HS-27A (cell line): ENCODE results near the gene HSPA14.
A peak's percentile ranks its signal among the peaks of the same experiment; 100 is the strongest.
"Not testable (repeated sequence)": the region's sequence is repeated elsewhere in the genome, so short reads cannot be mapped to it uniquely, and the experiment has no call there.

Experiments
- DNase-seq: peaks from one replicate; pipeline ENCODE4 v3.0.0-alpha.2; 2012; ENCODE audit warnings: low read depth, missing footprints

HSPA14 gene

DNA sequence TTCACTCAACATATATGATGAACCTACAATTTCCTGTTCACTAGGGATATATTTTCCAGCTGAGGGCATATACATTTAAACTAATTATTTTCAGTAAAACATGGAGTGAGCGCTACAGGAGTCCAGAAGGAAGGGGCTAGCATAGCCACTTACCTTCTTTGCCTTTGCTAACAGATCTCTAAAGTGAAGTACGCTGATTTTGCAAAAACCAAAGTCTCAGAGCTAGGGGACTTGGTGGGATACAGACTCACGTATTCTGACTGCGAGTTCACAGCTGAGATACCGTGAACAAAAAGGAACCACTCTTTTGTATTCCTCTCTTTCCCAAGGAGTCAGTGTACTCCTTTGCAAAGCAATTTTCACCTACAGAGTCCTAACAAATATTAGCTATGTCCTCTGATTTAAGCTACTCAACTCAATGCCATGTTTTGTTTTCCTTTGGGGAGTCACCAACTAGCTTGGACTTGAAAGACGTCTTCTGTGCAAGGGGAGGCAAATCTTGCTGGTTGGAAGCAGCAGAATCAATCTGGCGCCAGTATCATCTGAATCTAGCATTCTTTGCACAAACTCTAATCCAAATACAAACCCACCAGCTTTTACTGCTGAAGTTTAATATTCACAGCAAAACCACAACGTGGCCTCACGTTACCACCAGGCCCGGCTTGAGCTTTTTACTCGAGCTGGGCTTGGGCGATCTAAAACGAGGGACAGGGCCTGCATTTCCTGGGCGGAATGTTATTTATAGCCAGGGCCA, 926 bp upstream of the HSPA14 start:
- DNase-seq: no peak

GRCh38 chr10:14838582-14839304, 637 bp downstream of the HSPA14 start:
- no peak for DNase-seq

DNA sequence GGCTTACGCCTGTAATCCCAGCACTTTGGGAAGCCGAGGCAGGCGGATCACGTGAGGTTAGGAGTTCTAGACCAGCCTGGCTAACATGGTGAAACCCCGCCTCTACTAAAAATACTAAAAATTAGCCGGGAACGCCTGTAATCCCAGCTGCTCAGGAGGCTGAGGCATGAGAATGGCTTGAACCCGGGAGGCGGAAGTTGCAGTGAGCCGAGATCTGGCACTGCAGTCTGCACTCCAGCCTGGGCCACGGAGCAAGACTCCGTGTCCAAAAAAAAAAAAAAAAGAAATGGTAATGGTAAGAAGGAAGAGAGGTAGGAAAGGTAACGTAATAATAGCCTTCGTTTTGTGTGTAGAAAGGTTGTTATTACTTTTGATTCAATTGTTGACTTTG, 1.2 kb downstream of the HSPA14 start:
- DNase-seq: no peak

DNA sequence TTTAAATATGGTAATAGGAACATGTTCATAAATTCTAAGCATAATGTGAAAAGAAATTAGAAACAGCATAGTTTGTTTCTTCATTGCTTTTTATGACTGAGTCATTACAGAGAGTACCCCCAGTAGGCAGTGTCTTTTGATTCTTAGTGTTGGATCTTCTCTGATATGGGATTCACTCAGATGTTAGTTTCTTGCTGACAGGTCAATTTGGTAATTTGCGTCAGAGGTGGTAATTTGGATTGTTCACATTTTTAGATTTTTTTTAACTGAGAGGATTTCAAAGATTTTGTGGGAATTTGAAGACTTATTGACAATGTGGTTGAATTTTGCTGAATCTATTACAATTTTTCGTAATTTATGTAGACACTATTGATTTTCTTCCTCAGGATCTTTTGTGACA, 2.1 kb downstream of the HSPA14 start:
- DNase-seq: no peak

DNA sequence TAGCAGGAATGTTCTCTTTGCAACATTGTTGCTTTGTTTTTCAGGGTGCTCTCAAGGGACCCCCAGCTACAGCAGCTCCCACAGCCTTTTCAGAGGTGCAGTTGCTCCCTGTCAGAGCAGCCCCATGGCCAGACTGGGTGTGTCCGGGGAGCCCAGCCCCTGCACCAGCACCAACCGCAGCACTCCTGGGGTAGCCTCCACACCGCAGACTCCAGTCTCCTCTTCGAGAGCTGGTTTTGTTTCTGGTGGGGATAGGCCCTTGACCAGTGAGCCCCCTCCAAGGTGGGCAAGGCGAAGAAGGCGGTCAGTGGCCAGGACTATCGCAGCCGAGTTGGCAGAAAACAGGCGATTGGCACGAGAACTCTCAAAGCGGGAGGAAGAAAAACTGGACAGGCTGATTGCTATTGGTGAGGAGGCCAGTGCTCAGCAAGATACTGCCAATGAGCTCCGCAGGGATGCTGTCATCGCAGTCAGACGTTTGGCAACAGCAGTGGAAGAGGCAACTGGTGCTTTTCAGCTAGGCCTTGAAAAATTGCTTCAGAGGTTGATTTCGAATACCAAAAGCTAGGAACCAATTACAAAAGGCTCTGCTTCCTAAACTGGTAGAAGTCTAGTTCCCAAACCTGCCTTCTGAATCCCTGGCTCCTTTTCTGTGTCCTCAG, 5.4 kb downstream of the HSPA14 start:
- DNase-seq: no peak

GRCh38 chr10:14844948-14845347, 6.8 kb downstream of the HSPA14 start:
- DNase-seq: no peak

- no peak for DNase-seq
Observed at GRCh38 chr10:14852236-14852635, 14.1 kb downstream of the HSPA14 start.

- DNase-seq: no peak
Observed at GRCh38 chr10:14855453-14855852, 17.3 kb downstream of the HSPA14 start.

- DNase-seq: no peak
Observed at GRCh38 chr10:14858338-14858960, 20.3 kb downstream of the HSPA14 start.

DNA sequence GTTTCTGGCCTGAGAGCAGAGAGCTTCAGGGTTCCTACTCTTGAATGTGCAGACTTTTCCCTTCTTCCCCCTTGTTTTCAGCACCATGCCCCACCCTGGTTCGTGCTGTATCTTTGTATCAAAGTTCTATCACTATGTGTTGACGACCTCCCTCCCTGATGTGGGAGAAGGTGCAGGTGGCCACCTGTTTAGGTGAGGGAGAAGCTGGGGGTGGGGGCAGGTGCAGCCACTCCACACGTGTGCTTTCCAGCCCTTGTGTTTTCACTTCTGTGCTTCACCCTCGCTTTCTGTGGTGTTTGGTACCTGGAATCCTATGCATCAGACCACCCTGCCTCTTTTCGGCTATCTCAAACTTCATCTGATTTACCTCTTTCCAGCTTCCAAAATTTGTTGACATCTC, 20.9 kb downstream of the HSPA14 start:
- DNase-seq: no peak

DNA sequence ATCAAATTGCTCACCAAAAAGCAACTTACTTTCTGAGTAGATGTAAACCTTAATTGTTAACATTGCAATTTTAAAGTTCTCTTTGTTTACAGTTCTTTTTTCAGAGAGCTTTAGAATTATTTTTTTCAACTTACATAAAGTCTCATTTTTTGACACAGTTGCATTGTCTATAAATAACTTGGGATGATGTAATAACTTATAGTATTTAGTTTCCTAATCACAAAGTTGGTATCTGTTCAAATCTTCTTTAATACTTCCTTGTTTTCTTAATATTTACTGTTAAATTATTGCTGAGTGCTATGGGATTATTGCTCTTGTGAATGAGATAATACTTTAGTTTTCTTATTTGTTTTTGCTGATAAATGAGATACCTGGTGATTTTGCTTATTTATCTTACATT, 21.7 kb downstream of the HSPA14 start:
- no peak for DNase-seq

DNA sequence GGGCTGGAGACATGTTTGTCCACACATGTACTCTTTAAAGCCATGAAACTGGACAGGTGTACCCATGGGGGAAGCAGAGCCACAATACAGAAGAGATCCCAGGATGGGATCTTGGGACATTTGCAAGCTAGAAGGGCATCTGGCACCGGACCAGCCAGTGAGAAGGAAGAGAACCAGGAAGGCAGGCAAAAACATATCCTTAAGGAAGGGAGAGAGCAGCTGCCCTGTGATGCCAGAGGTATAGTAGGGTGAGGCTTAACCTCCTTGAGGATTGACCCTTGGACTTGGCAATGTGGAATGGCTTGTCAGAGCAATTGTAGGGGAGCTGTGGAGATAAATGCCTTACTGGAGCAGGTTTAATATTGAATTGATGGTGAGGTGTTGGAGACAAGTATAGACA, 22.7 kb downstream of the HSPA14 start:
- DNase-seq: no peak

DNA sequence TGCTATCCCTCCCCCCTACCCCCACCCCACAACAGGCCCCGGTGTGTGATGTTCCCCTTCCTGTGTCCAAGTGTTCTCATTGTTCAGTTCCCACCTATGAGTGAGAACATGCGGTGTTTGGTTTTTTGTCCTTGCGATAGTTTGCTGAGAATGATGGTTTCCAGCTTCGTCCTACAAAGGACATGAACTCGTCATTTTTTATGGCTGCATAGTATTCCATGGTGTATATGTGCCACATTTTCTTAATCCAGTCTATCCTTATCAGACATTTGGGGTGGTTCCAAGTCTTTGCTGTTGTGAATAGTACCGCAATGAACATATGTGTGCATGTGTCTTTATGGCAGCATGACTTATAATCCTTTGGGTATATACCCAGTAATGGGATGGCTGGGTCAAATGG, 26.4 kb downstream of the HSPA14 start:
- not testable (repeated sequence) for DNase-seq

- DNase-seq: not testable (repeated sequence)
Observed at GRCh38 chr10:14864871-14865270, 26.8 kb downstream of the HSPA14 start.

- DNase-seq: peak; percentile 45
Observed at GRCh38 chr10:14873090-14873760, 35.1 kb downstream of the HSPA14 start.

DNA sequence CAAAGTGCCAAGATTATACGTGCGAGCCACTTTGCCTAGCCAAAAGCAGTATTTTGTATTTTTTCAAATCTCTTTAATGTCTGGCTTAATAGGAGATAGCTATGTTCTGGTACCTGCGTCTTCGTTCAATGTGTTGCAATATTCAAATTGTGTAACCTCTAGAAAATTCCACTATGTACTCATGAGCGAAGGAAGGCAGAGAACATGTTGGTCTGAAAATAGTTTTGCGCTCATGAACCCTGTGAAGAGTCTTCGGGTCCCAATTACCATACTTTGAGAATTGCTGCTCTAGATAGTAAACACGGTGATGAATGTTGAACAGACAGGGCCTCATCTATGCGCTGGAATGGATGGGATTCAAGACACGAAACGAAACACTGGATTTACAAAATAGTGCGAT, 37.8 kb downstream of the HSPA14 start:
- DNase-seq: no peak

- DNase-seq: no peak
Observed at GRCh38 chr10:14876764-14877163, 38.7 kb downstream of the HSPA14 start.

GRCh38 chr10:14878266-14879123, 40.4 kb downstream of the HSPA14 start, which contains the start of gene SUV39H2:
Gene SUV39H2 (plus strand): TSS chr10:14878866. CDS start chr10:14878889, 23 bp downstream.
- DNase-seq: peak; percentile 48

- DNase-seq: no peak
Observed at GRCh38 chr10:14879124-14879927, 41.2 kb downstream of the HSPA14 start.

- DNase-seq: no peak
Observed at GRCh38 chr10:14879928-14880193, 41.8 kb downstream of the HSPA14 start.
